DND-41 (cell line): ENCODE measurements around the gene PRDM2.

ENCODE experiments used
- EZH2 ChIP-seq: IDR thresholded peaks from 3 replicates; pipeline ENCODE4 v1.6.1; 2012; ENCODE audit warnings: borderline replicate concordance, low read depth, mild to moderate bottlenecking, moderate library complexity, low read length, inconsistent platforms; ENCODE audit not compliant: severe bottlenecking
- TF ChIP-seq, protein P1 (sequence below): IDR thresholded peaks from 2 replicates; pipeline ENCODE4 v1.5.1; 2012; ENCODE audit warnings: borderline replicate concordance, low read length, moderate library complexity, mild to moderate bottlenecking; ENCODE audit not compliant: poor library complexity, severe bottlenecking; ENCODE audit errors: extremely low read depth

DNA sequence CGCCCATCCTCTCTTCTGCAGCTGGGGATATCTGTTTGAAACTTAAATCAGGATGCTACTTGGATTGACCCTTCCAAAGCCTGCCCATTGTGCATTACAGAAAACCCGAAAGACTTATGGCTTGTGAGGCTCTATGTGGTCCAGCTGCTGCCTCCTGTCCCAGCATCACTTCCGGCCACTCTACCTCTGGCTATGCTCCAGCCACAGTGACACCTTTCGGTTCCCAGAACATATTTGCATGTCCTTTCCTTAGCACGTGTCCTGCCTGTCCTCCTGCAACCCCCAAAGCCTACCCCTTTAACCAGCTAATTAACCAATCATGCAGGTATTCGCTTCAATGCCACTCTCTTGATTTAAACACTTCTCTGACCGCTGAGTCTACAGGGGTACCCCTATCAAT is 167.6 kb downstream of the PRDM2 start:
- TF ChIP-seq, protein P1, sequence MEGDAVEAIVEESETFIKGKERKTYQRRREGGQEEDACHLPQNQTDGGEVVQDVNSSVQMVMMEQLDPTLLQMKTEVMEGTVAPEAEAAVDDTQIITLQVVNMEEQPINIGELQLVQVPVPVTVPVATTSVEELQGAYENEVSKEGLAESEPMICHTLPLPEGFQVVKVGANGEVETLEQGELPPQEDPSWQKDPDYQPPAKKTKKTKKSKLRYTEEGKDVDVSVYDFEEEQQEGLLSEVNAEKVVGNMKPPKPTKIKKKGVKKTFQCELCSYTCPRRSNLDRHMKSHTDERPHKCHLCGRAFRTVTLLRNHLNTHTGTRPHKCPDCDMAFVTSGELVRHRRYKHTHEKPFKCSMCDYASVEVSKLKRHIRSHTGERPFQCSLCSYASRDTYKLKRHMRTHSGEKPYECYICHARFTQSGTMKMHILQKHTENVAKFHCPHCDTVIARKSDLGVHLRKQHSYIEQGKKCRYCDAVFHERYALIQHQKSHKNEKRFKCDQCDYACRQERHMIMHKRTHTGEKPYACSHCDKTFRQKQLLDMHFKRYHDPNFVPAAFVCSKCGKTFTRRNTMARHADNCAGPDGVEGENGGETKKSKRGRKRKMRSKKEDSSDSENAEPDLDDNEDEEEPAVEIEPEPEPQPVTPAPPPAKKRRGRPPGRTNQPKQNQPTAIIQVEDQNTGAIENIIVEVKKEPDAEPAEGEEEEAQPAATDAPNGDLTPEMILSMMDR, result no peak
- no peak for TF ChIP-seq EZH2
